HG03025 (cell line): ENCODE results near the gene TCERG1L.
"Not testable (repeated sequence)": the region's sequence is repeated elsewhere in the genome, so short reads cannot be mapped to it uniquely, and the experiment has no call there.

Source experiments
- ATAC-seq: cut with Tn5 transposase; IDR thresholded peaks from one replicate; pipeline ENCODE4 v1.9.1; 2021; ENCODE audit warnings: mild to moderate bottlenecking, moderate library complexity; ENCODE audit not compliant: unreplicated experiment, low FRiP score

TCERG1L gene

GRCh38 chr10:131115801-131116200, 195.7 kb downstream of the TCERG1L start:
- ATAC-seq: no peak

- no peak for ATAC-seq
These were observed 196.2 kb downstream of the TCERG1L start for GRCh38 chr10:131115321-131115720.

GRCh38 chr10:131114846-131115245, 196.7 kb downstream of the TCERG1L start:
- no peak for ATAC-seq

GRCh38 chr10:131113709-131114291, 197.7 kb downstream of the TCERG1L start:
- no peak for ATAC-seq

GRCh38 chr10:131113165-131113564, 198.4 kb downstream of the TCERG1L start:
- ATAC-seq: no peak

GRCh38 chr10:131112691-131113090, 198.8 kb downstream of the TCERG1L start:
- ATAC-seq: no peak

GRCh38 chr10:131111471-131112080, 199.9 kb downstream of the TCERG1L start:
- ATAC-seq: no peak

GRCh38 chr10:131111007-131111406, 200.5 kb downstream of the TCERG1L start:
- ATAC-seq: no peak

GRCh38 chr10:131110241-131110783, 201.2 kb downstream of the TCERG1L start:
- ATAC-seq: no peak

- no peak for ATAC-seq
These were observed 201.8 kb downstream of the TCERG1L start for GRCh38 chr10:131109726-131110125.

GRCh38 chr10:131109291-131109690, 202.2 kb downstream of the TCERG1L start:
- no peak for ATAC-seq

- ATAC-seq: no peak
These were observed 203.6 kb downstream of the TCERG1L start for GRCh38 chr10:131107970-131108369.

GRCh38 chr10:131102676-131103075, 208.8 kb downstream of the TCERG1L start:
- no peak for ATAC-seq

GRCh38 chr10:131102147-131102546, 209.4 kb downstream of the TCERG1L start:
- ATAC-seq: no peak

GRCh38 chr10:131100418-131101410, 210.8 kb downstream of the TCERG1L start:
- ATAC-seq: not testable (repeated sequence)

GRCh38 chr10:131099028-131099726, 212.3 kb downstream of the TCERG1L start:
- no peak for ATAC-seq

- no peak for ATAC-seq
These were observed 213.0 kb downstream of the TCERG1L start for GRCh38 chr10:131098416-131098952.

GRCh38 chr10:131096031-131096430, 215.5 kb downstream of the TCERG1L start:
- ATAC-seq: no peak

- ATAC-seq: no peak
These were observed 216.3 kb downstream of the TCERG1L start for GRCh38 chr10:131095313-131095580.

- no peak for ATAC-seq
These were observed 216.8 kb downstream of the TCERG1L start for GRCh38 chr10:131094527-131095312.
